ENCODE measurements around the gene SLC15A1. TPM values are rescaled to one million over a fixed set of nuclear protein-coding genes. Genes with fewer than 3 reads are reported as not detected.

Gene SLC15A1
- total RNA-seq, 2 donors from 2014 or later = 0.53 to 0.81 TPM

- 94 to 97% methylated on average over 12 to 17 of the region's 17 CpGs for WGBS, 2 experiments (ENCODE audit: insufficient coverage in 1 of 2, insufficient read length in 1 of 2)
- no peak overlapping the region for H3K27ac Mint-ChIP-seq
These were observed 21.4 kb downstream of the SLC15A1 start for GRCh38 chr13:98731038-98731437.

GRCh38 chr13:98730441-98730840, 22.0 kb downstream of the SLC15A1 start:
- H3K9me3 ChIP-seq (ENCODE audit: control insufficient read depth, low read length) = no peaks in the 10 kb centered on the region
- Mint-ChIP-seq H3K4me3 (no peak overlapping the region), H3K36me3 (ENCODE audit: low read depth) (no peaks in the 10 kb centered on the region), H3K27me3 (ENCODE audit: insufficient read depth) (peaks cover 2% of the 10 kb centered on the region), H3K9me3 (peaks cover 5% of the 10 kb centered on the region), H3K4me1 (peaks cover 11% of the 10 kb centered on the region), H3K27ac (no peak overlapping the region)
- DNase-seq = no peak
- 92 to 96% methylated on average over 16 to 23 of the region's 23 CpGs for WGBS, 2 experiments (ENCODE audit: insufficient coverage in 1 of 2, insufficient read length in 1 of 2)
- TF ChIP-seq CTCF (conservative IDR thresholded peaks at IDR 0.05) = no peak
- no peaks in the 10 kb centered on the region for H3K4me1 ChIP-seq (ENCODE audit: control insufficient read depth, insufficient read depth, low read length)
- no peak overlapping the region for H3K27ac ChIP-seq (ENCODE audit: low read depth, low read length)
- H3K27me3 ChIP-seq (ENCODE audit: control insufficient read depth, insufficient read depth, low read length, poor library complexity, severe bottlenecking) = no peaks in the 10 kb centered on the region
- no peak overlapping the region for H3K4me3 ChIP-seq (ENCODE audit: low read length)
- no peaks in the 10 kb centered on the region for H3K36me3 ChIP-seq (ENCODE audit: control insufficient read depth, insufficient read depth, low read length)
- H3K9ac ChIP-seq (ENCODE audit: extremely low read depth, low read length, poor library complexity, severe bottlenecking) = no peak overlapping the region

More at GRCh38 chr13:98731038-98731437, 21.4 kb downstream of the SLC15A1 start:
- H3K9me3 ChIP-seq (ENCODE audit: control insufficient read depth, low read length) = no peaks in the 10 kb centered on the region
- H3K4me1 ChIP-seq (ENCODE audit: control insufficient read depth, insufficient read depth, low read length) = no peaks in the 10 kb centered on the region
- no peaks in the 10 kb centered on the region for H3K36me3 ChIP-seq (ENCODE audit: control insufficient read depth, insufficient read depth, low read length)
- H3K9me3 Mint-ChIP-seq = peaks cover 10% of the 10 kb centered on the region
- no peak for DNase-seq
- H3K27ac ChIP-seq (ENCODE audit: low read depth, low read length) = no peak overlapping the region
- H3K9ac ChIP-seq (ENCODE audit: extremely low read depth, low read length, poor library complexity, severe bottlenecking) = no peak overlapping the region
- peaks cover 2% of the 10 kb centered on the region for H3K27me3 Mint-ChIP-seq (ENCODE audit: insufficient read depth)
- no peak overlapping the region for H3K4me3 ChIP-seq (ENCODE audit: low read length)
- H3K36me3 Mint-ChIP-seq (ENCODE audit: low read depth) = no peaks in the 10 kb centered on the region
- peaks cover 11% of the 10 kb centered on the region for H3K4me1 Mint-ChIP-seq
- H3K4me3 Mint-ChIP-seq = no peak overlapping the region
- no peak for TF ChIP-seq CTCF (conservative IDR thresholded peaks at IDR 0.05)
- H3K27me3 ChIP-seq (ENCODE audit: control insufficient read depth, insufficient read depth, low read length, poor library complexity, severe bottlenecking) = no peaks in the 10 kb centered on the region

DNA sequence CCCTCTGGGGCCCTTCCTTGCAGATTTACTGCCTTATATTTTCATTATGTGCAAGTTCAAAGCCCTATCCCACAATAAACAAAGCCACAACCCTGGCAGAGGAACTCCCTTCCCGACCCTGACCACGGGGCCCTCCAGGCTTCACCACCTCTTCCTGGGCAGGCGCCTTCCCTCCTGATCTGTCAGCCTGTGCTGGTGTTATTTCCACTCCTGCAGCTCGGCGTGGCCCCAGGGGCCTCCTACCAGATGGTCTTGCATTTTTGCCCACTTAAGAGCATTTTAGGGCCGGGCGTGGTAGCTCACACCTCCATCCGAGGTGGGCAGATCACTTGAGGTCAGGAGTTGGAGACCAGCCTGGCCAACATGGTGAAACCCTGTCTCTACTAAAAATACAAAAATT, 22.8 kb downstream of the SLC15A1 start:
- Mint-ChIP-seq H3K4me3 (no peak overlapping the region), H3K36me3 (ENCODE audit: low read depth) (no peaks in the 10 kb centered on the region)

More for the DNA sequence above, 22.8 kb downstream of the SLC15A1 start:
- no peaks in the 10 kb centered on the region for H3K36me3 ChIP-seq (ENCODE audit: control insufficient read depth, insufficient read depth, low read length)
- Mint-ChIP-seq H3K27me3 (ENCODE audit: insufficient read depth) (peaks cover 2% of the 10 kb centered on the region), H3K4me1 (peaks cover 11% of the 10 kb centered on the region), H3K9me3 (peaks cover 5% of the 10 kb centered on the region), H3K27ac (no peak overlapping the region)
- H3K27me3 ChIP-seq (ENCODE audit: control insufficient read depth, insufficient read depth, low read length, poor library complexity, severe bottlenecking) = no peaks in the 10 kb centered on the region
- H3K9ac ChIP-seq (ENCODE audit: extremely low read depth, low read length, poor library complexity, severe bottlenecking) = no peak overlapping the region
- H3K27ac ChIP-seq (ENCODE audit: low read depth, low read length) = no peak overlapping the region
- no peaks in the 10 kb centered on the region for H3K4me1 ChIP-seq (ENCODE audit: control insufficient read depth, insufficient read depth, low read length)
- no peak for DNase-seq
- no peaks in the 10 kb centered on the region for H3K9me3 ChIP-seq (ENCODE audit: control insufficient read depth, low read length)
- 92% methylated on average over 6 to 8 of the region's 8 CpGs for WGBS, 2 experiments (ENCODE audit: insufficient coverage in 1 of 2, insufficient read length in 1 of 2)
- TF ChIP-seq CTCF (conservative IDR thresholded peaks at IDR 0.05) = no peak
- no peak overlapping the region for H3K4me3 ChIP-seq (ENCODE audit: low read length)
